T-helper 1 cell treated with Interleukin-12 subunit alpha and Interleukin-12 subunit beta and Interleukin-4 antibody, amounts not matched to agents 30 ng/mL and 1 ng/mL, for 36 hours (primary cell): ENCODE measurements around the gene RASL10B. TPM values are rescaled to one million over a fixed set of nuclear protein-coding genes. Genes with fewer than 3 reads are reported as not detected.

Experiments used
- intact Hi-C: fragments of 100-400 bp; cut with micrococcal nuclease; formaldehyde crosslinking; loops from one replicate; pipeline ENCODE4 v1.15.1; 2024
- total RNA-seq: library from RNA; stranded (reverse); gene quantifications from 2 replicates; pipeline ENCODE4 v1.2.3, GENCODE V29; 2022

The RASL10B gene
- total RNA-seq, 1 donor from 2014 or later, result 0.29 TPM

- intact Hi-C loops, result no loop called here
Measured at GRCh38 chr17:35716897-35717465, 14.5 kb upstream of the RASL10B start.

DNA sequence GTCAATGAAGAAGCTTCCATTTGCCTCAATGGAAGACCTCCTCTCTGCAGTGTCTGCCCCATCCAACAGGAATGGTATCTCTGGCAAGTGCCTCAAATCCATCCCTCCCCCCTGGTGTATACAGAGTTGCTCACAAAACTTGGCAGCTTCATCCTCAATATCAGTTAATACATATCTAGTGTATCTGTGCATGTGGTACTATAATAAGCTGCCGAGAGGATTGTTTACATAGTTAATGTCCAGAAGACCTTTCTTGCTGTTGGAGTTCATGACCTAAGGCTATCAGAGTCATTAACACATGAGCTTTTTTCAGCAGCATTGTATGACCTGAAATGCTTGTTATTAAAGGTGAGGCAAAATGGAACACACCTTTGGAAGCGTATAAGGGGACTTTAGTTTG, 14.0 kb upstream of the RASL10B start:
- intact Hi-C loops, result no loop called here

GRCh38 chr17:35723735-35724134, 7.7 kb upstream of the RASL10B start:
- intact Hi-C loops, result no loop called here

DNA sequence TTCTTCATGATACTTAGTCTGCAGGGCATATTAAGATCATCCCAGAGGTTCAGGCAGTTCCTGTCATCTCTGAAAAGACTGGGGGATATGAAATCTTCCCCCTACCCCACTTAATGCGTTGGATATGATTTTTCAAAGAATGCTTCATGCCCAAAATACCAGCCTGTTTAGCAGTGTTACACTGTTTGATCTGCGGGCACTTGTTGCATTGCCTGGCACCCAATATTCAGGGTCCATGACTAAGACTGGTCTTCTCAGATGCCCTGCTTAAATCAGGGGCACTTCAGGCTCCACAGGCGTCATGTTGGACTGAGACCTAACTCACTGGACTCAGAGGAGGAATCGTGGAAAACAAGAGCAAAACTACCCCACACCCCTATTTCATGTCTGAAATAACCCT, 6.4 kb upstream of the RASL10B start:
- intact Hi-C loops, result no loop called here

DNA sequence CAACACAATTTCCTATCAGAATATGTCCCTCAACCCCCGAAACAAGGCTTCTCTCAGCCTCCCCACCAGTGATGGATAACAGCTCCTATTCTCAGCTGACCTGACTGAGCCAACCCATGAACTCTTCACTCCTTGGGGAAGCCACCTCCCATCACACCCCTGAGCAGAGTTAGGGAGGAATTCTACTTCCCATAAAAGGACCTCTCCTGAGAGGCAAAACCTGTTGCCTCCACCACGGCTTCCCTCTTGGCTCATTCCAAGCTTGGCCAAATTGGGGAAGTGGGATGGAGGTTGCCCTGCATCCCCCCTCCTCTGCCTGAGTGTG, 5.7 kb upstream of the RASL10B start:
- intact Hi-C loops, result no loop called here

GRCh38 chr17:35726127-35726952, 5.1 kb upstream of the RASL10B start:
- intact Hi-C loops, result no loop called here

- intact Hi-C loops, result no loop called here
Measured at GRCh38 chr17:35726953-35727460, 4.4 kb upstream of the RASL10B start.

- intact Hi-C loops, result no loop called here
Measured at GRCh38 chr17:35727635-35728034, 3.8 kb upstream of the RASL10B start.

DNA sequence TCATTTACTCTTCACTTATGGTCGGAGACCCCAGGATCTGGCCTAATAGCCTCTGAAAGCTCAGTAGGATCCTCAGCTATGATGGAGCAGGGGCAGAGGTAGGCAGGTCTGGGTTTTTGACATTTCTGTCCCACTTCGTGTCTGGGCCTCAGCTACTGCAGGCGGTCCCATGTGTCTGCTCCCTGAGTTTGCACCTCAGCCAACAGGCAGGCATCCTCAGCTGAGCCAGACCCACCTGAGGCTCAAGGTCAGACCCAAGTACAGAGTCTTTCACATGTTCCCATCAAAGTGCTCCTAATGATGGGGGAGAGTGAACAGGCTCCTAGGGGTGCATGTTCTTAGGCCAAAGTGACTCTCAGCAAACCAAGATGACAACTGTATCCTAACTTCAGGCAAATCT, 2.9 kb upstream of the RASL10B start:
- intact Hi-C loops, result no loop called here

- intact Hi-C loops, result no loop called here
Measured at GRCh38 chr17:35729405-35729833, 2.0 kb upstream of the RASL10B start.

GRCh38 chr17:35730400-35731005, 936 bp upstream of the RASL10B start:
- intact Hi-C loops, result no loop called here

DNA sequence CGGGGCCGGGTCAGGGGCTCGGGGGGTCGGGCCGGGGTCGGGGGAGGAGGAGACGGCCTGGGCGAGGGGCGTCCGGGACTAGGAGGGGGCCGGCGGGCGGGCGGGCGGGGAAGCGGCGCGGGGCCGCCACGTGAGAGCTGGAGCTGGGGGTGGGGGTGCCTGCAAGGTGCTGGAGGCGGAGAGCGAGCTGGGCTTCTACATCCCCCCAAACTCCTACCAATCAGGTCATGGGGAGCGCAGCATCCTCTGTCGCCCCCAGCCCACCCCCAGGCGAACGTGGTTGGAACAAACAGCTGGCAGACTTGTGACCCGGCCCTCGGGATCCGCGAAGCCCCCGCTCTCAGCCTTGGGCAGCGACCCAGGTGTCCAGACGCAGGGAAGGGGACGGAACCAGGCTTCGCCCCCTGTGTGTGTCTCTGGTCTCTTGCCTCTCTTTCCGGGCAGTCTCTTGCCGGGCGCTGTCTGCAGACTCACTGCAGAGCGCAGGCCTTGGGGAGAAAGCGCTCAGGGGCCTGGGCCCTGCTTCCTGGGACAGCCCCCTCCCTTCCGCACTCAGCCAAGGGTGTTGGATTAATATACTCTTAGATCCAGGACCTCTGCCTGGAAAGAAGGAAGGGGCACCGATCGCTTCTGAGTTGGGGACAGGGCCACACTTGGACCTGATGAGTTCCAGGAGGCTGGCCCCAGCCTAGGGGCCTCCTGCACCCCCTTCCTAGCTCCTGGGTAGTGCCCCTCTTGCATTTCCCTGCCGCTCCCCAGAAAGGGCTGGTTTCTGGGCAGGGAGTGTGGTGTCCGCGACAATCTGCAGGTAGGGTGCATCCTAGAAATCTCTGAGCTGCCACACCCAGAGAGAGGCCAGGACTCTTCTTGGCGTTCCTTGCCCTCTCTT, 722 bp downstream of the RASL10B start:
- intact Hi-C loops, result no loop called here

DNA sequence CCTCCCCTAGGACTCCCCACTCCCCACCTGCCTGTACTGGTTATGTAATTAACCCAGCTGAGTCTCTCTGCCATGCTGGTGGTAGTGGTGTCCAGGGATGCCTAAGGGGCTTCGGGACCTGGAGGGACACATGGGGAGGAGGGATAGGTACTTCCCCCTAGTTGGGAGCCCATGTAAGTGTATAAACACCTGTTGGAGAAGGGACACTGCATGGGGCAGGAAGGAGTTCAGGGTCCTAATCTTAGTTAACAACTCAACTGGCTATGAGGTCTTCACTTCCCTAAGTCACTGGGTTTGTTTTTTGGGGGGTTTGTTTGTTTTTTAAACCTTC, 1.3 kb downstream of the RASL10B start:
- intact Hi-C loops, result no loop called here

DNA sequence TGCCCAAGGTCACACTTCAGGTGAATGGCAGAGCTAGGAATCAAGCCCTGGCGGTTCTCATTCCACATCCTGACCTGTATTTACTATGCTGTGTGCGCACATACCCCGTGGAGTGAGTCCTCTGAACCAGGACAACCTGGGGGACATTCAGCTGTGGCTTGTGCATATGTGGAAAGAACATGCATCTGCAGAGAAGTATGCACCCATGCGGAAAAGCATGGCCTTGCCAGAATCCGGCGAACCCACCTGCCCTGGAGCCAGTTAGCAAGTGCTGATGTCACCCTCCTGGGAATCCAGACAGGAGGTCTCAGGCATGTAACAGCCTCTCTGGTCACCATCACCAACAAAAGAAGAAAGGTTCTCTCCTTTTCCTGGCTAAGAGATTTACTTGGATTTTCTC, 1.9 kb downstream of the RASL10B start:
- intact Hi-C loops, result no loop called here

GRCh38 chr17:35734396-35734795, 3.0 kb downstream of the RASL10B start:
- intact Hi-C loops, result no loop called here

GRCh38 chr17:35735036-35735805, 3.8 kb downstream of the RASL10B start:
- intact Hi-C loops, result no loop called here

- intact Hi-C loops, result no loop called here
Measured at GRCh38 chr17:35736236-35736635, 4.8 kb downstream of the RASL10B start.

DNA sequence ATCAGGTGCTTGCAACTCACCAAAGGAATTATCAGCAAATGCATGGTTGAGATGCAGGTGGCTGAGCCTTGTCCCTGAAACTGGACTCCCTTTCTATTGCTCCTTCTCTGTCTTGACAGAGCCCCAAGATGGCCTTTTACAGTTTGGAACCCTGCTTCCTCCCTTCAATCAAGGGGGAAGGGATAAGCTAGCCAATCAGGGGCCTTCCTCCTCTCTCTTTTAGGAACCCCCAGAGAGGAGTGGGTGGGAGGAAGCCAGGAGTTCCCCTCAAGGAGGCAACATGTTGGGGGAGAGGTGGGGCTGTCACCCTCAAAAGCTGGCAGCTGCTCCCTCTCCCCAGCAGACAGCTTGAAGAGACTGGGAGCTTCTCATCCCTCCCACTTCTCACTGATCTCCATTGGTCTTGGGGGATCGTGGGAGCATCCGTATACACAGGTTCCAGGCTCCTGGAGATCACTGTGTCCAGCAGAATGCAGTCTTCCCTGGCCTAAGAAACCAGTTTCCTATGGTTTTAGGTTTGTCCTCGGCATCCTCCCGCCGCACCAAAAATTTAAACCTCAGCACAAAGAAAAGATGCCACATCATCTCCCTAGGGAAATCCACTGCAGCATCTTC, 7.2 kb downstream of the RASL10B start:
- intact Hi-C loops, result no loop called here

DNA sequence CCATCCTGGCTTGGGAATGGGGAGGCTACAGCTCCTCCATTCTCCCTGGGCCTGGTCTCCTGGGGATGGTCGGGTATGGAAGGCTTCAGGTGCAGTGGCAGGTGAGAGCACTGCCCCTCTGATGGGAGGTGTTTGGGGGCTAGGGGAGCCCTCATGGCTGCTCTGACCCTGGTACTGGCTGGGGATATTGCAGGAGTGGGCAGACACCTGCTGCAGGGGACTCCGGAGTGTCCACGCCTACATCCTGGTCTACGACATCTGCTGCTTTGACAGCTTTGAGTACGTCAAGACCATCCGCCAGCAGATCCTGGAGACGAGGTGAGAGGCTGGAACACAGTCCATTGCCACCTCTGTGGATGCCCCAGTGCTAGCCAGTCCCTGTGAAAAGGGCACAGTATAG, 8.8 kb downstream of the RASL10B start:
- intact Hi-C loops, result no loop called here
